H9 (cell line): ENCODE results near the gene PDE6G. TPM values are rescaled to one million over a fixed set of nuclear protein-coding genes. Genes with fewer than 3 reads are reported as not detected.

Source experiments
- DNase-seq: peaks from one replicate; pipeline ENCODE4 v3.0.0-alpha.2; 2017
- H2AFZ ChIP-seq: one replicate; pipeline ENCODE4 v1.6.1; 2013; ENCODE audit warnings: mild to moderate bottlenecking, low read length, control low read depth, moderate library complexity
- H2AK5ac ChIP-seq: 2 replicates; pipeline ENCODE4 v1.6.1; 2013; ENCODE audit warnings: low read length, control low read depth, mixed read lengths; ENCODE audit not compliant: insufficient read length
- H2BK120ac ChIP-seq: one replicate; pipeline ENCODE4 v1.6.1; 2013; ENCODE audit warnings: low read depth, mild to moderate bottlenecking, low read length, control low read depth, inconsistent platforms; ENCODE audit not compliant: poor library complexity, severe bottlenecking
- H2BK12ac ChIP-seq: 2 replicates; pipeline ENCODE4 v1.6.1; 2013; ENCODE audit warnings: low read length, control low read depth, mixed read lengths, low read depth; ENCODE audit not compliant: insufficient read length
- H2BK15ac ChIP-seq: 2 replicates; pipeline ENCODE4 v1.6.1; 2013; ENCODE audit warnings: low read depth, low read length, control low read depth
- H2BK20ac ChIP-seq: one replicate; pipeline ENCODE4 v1.6.1; 2013; ENCODE audit warnings: low read depth, mild to moderate bottlenecking, low read length, control low read depth, inconsistent platforms; ENCODE audit not compliant: poor library complexity, severe bottlenecking
- H2BK5ac ChIP-seq: 2 replicates; pipeline ENCODE4 v1.6.1; 2013; ENCODE audit warnings: low read length, control low read depth, mixed read lengths; ENCODE audit not compliant: insufficient read length
- H3K14ac ChIP-seq: 2 replicates; pipeline ENCODE4 v1.6.1; 2013; ENCODE audit warnings: low read length, control low read depth; ENCODE audit not compliant: insufficient read depth
- H3K18ac ChIP-seq: 2 replicates; pipeline ENCODE4 v1.6.1; 2013; ENCODE audit warnings: low read depth, mild to moderate bottlenecking, mixed read lengths, low read length, control low read depth; ENCODE audit not compliant: insufficient read length
- H3K23ac ChIP-seq: 2 replicates; pipeline ENCODE4 v1.6.1; 2013; ENCODE audit warnings: low read length, control low read depth, mixed read lengths, low read depth; ENCODE audit not compliant: insufficient read length
- H3K23me2 ChIP-seq: 2 replicates; pipeline ENCODE4 v1.6.1; 2013; ENCODE audit warnings: low read depth, mild to moderate bottlenecking, mixed read lengths, low read length, control low read depth; ENCODE audit not compliant: insufficient read length, poor library complexity, severe bottlenecking
- H3K27ac ChIP-seq: 2 replicates; pipeline ENCODE4 v1.5.1; 2013; ENCODE audit warnings: low read length, control low read depth, mixed read lengths, low read depth; ENCODE audit not compliant: insufficient read length
- H3K27me3 ChIP-seq: 2 replicates; pipeline ENCODE4 v1.6.1; 2013; ENCODE audit warnings: low read length, control low read depth, inconsistent platforms; ENCODE audit not compliant: insufficient read depth
- H3K4ac ChIP-seq: 2 replicates; pipeline ENCODE4 v1.6.1; 2013; ENCODE audit warnings: low read depth, mild to moderate bottlenecking, control low read depth, inconsistent platforms, low read length, moderate library complexity
- H3K4me1 ChIP-seq: 2 replicates; pipeline ENCODE4 v1.6.1; 2013; ENCODE audit warnings: low read length, control low read depth, inconsistent platforms; ENCODE audit not compliant: insufficient read depth
- H3K4me2 ChIP-seq: 2 replicates; pipeline ENCODE4 v1.6.1; 2013; ENCODE audit warnings: low read length, control low read depth, mixed read lengths; ENCODE audit not compliant: insufficient read length, insufficient read depth
- H3K56ac ChIP-seq: 2 replicates; pipeline ENCODE4 v1.6.1; 2013; ENCODE audit warnings: low read depth, mild to moderate bottlenecking, mixed read lengths, low read length, control low read depth; ENCODE audit not compliant: insufficient read length
- H3K79me1 ChIP-seq: 2 replicates; pipeline ENCODE4 v1.6.1; 2013; ENCODE audit warnings: low read depth, mild to moderate bottlenecking, moderate library complexity, low read length, control low read depth, inconsistent platforms; ENCODE audit not compliant: insufficient read depth, poor library complexity, severe bottlenecking
- H3K79me2 ChIP-seq: 2 replicates; pipeline ENCODE4 v1.6.1; 2013; ENCODE audit warnings: low read length, control low read depth, inconsistent platforms; ENCODE audit not compliant: insufficient read depth
- H3K9ac ChIP-seq: 2 replicates; pipeline ENCODE4 v1.6.1; 2013; ENCODE audit warnings: low read length, control low read depth, mixed read lengths; ENCODE audit not compliant: insufficient read length; ENCODE audit errors: extremely low read depth
- H3K9me3 ChIP-seq: one replicate; pipeline ENCODE4 v1.6.1; 2013; ENCODE audit warnings: low read depth, low read length, inconsistent platforms; ENCODE audit not compliant: control insufficient read depth
- H3T11ph ChIP-seq: one replicate; pipeline ENCODE4 v1.6.1; 2013; ENCODE audit warnings: mild to moderate bottlenecking, low read length, control low read depth, inconsistent platforms
- H4K20me1 ChIP-seq: one replicate; pipeline ENCODE4 v1.6.1; 2013; ENCODE audit not compliant: control insufficient read depth, insufficient read length, insufficient read depth
- H4K5ac ChIP-seq: 2 replicates; pipeline ENCODE4 v1.6.1; 2013; ENCODE audit warnings: low read depth, mild to moderate bottlenecking, mixed read lengths, low read length, control low read depth; ENCODE audit not compliant: insufficient read length
- H4K8ac ChIP-seq: replicated peaks from 2 replicates; pipeline ENCODE4 v1.6.1; 2013; ENCODE audit warnings: low read length, control low read depth, mixed read lengths, low read depth; ENCODE audit not compliant: insufficient read length
- H4K91ac ChIP-seq: 2 replicates; pipeline ENCODE4 v1.6.1; 2013; ENCODE audit warnings: low read depth, mild to moderate bottlenecking, moderate library complexity, mixed read lengths, low read length, control low read depth; ENCODE audit not compliant: insufficient read length
- H3K27ac Mint-ChIP-seq, 3 experiments: 2 replicates in 2 of 3; 3 replicates in 1 of 3; pipeline ENCODE4 v1.8.0; 2020 to 2021; ENCODE audit warnings: mixed read lengths in 3 of 3, mild to moderate bottlenecking in 1 of 3, moderate library complexity in 1 of 3
- H3K27me3 Mint-ChIP-seq: 2 replicates; pipeline ENCODE4 v1.8.0; 2021; ENCODE audit warnings: low read depth, mild to moderate bottlenecking, moderate library complexity, mixed read lengths
- H3K36me3 Mint-ChIP-seq, 3 experiments: 2 replicates in 2 of 3; 3 replicates in 1 of 3; pipeline ENCODE4 v1.8.0; 2020 to 2021; ENCODE audit warnings: low read depth in 3 of 3, mixed read lengths in 3 of 3; ENCODE audit not compliant: insufficient read depth in 1 of 3
- H3K4me1 Mint-ChIP-seq, 2 experiments: 2 replicates each; pipeline ENCODE4 v1.8.0; 2020; ENCODE audit warnings: mixed read lengths in 2 of 2
- H3K4me3 Mint-ChIP-seq, 2 experiments: 2 replicates in 1 of 2; 3 replicates in 1 of 2; pipeline ENCODE4 v1.8.0; 2020 to 2021; ENCODE audit warnings: mild to moderate bottlenecking in 2 of 2, mixed read lengths in 2 of 2, moderate library complexity in 1 of 2
- H3K9me3 Mint-ChIP-seq, 2 experiments: 2 replicates in 1 of 2; 3 replicates in 1 of 2; pipeline ENCODE4 v1.8.0; 2020; ENCODE audit warnings: mild to moderate bottlenecking in 2 of 2, mixed read lengths in 2 of 2, moderate library complexity in 1 of 2
- CTCF ChIP-seq: fragments of 200-600 bp; sonication (generic); conservative IDR thresholded peaks from 3 replicates; pipeline ENCODE4 v1.8.0; 2021; ENCODE audit warnings: antibody characterized with exemption, mild to moderate bottlenecking
- WGBS: extraction: QIAGEN DNeasy Blood & Tissue Kit; methylation state at CpG from one replicate; pipeline ENCODE4 v1.1.7; 2013; ENCODE audit warnings: missing lambda C conversion rate, low lambda C conversion rate, mixed read lengths; ENCODE audit not compliant: insufficient read length; ENCODE audit errors: extremely low coverage; 5-methylcytosine and 5-hydroxymethylcytosine counted together
- total RNA-seq: library from RNA; stranded (reverse); gene quantifications from 2 replicates; pipeline ENCODE4 v1.2.1, GENCODE V29; 2021

The PDE6G gene
- total RNA-seq, 1 experiment from 2014 or later = 5.7 TPM

- peaks cover 10 to 11% of the 10 kb centered on the region in 2 experiments for H3K4me1 Mint-ChIP-seq
- Histone ChIP-seq H4K20me1 (no peaks in the 10 kb centered on the region), H3K4me1 (no peaks in the 10 kb centered on the region), H3K79me1 (peaks cover 11% of the 10 kb centered on the region), H3K4me2 (peak within 1 kb of the TSS; percentile 86), H3K23ac (no peak within 1 kb of the TSS), H2BK15ac (no peak within 1 kb of the TSS), H2AK5ac (no peak within 1 kb of the TSS), H3K27ac (peak within 1 kb of the TSS; percentile 21), H3K14ac (peak within 1 kb of the TSS; percentile 70; the same call in 1 of the 2 replicates), H3K79me2 (peaks cover 18% of the 10 kb centered on the region; the same call in 1 of the 2 replicates), H2BK5ac (no peak within 1 kb of the TSS), H4K91ac (no peak within 1 kb of the TSS), H3K9ac (peak within 1 kb of the TSS; percentile 90), H2AFZ (peak within 1 kb of the TSS; percentile 35), H3K9me3 (no peaks in the 10 kb centered on the region), H3K4ac (no peak within 1 kb of the TSS), H2BK120ac (no peak within 1 kb of the TSS), H4K5ac (no peak within 1 kb of the TSS), H3K27me3 (no peaks in the 10 kb centered on the region), H4K8ac (no peak within 1 kb of the TSS), H3K18ac (peak within 1 kb of the TSS; percentile 78), H2BK20ac (no peak within 1 kb of the TSS), H3K56ac (no peak within 1 kb of the TSS), H3K23me2 (peaks cover 8% of the 10 kb centered on the region), H3T11ph (no peak within 1 kb of the TSS), H2BK12ac (no peak within 1 kb of the TSS)
- DNase-seq = peak; percentile 91
- H3K27ac Mint-ChIP-seq = peak within 1 kb of the TSS; percentile 96 to 98 (median 96)
- no CpG with 5 or more reads among the region's 77 CpGs for WGBS
- H3K9me3 Mint-ChIP-seq = 0 out of 5 replicates have a peak, but pooled peaks cover 0 to 2% of the 10 kb centered on the region in 2 experiments
- TF ChIP-seq CTCF = no peak
- H3K36me3 Mint-ChIP-seq = peaks cover 6 to 9% (median 7%) of the 10 kb centered on the region in 3 experiments; a peak in 5 of 7 replicates
- H3K4me3 Mint-ChIP-seq = peak within 1 kb of the TSS; percentile 90 to 98
- H3K27me3 Mint-ChIP-seq = no peaks in the 10 kb centered on the region
Measured at GRCh38 chr17:81636505-81637288, 19.6 kb downstream of the PDE6G start, which contains the start of the genes NPLOC4 and TSPAN10. NPLOC4 (minus strand) TSS chr17:81637112; CDS start chr17:81636930, 182 bp downstream. TSPAN10 (plus strand) TSS chr17:81637196; CDS start chr17:81642413, 5,217 bp downstream.
